Activated CD4-positive, alpha-beta T cell treated with anti-CD3 and anti-CD28 coated beads, Interleukin-2, amount 10 ng/mL, durations not matched to agents 24 days and 14 days (primary cell): ENCODE results near the gene CYB5R2. TPM values are rescaled to one million over a fixed set of nuclear protein-coding genes. Genes with fewer than 3 reads are reported as not detected.

Experiments used
- DNase-seq: peaks from one replicate; pipeline ENCODE4 v3.0.0; 2022
- H3K27ac Mint-ChIP-seq: one replicate; pipeline ENCODE4 v1.8.0; 2022; ENCODE audit warnings: mild to moderate bottlenecking, mixed read lengths
- H3K27me3 Mint-ChIP-seq: one replicate; pipeline ENCODE4 v1.8.0; 2022; ENCODE audit warnings: mixed read lengths
- H3K36me3 Mint-ChIP-seq: one replicate; pipeline ENCODE4 v1.8.0; 2022; ENCODE audit warnings: low read depth, mild to moderate bottlenecking, mixed read lengths
- H3K4me1 Mint-ChIP-seq: one replicate; pipeline ENCODE4 v1.8.0; 2021; ENCODE audit warnings: mixed read lengths
- H3K4me3 Mint-ChIP-seq: one replicate; pipeline ENCODE4 v1.8.0; 2022; ENCODE audit warnings: mild to moderate bottlenecking, moderate library complexity, mixed read lengths
- H3K9me3 Mint-ChIP-seq: one replicate; pipeline ENCODE4 v1.8.0; 2021; ENCODE audit warnings: mixed read lengths
- intact Hi-C: fragments of 100-400 bp; cut with micrococcal nuclease; formaldehyde crosslinking; loops from one replicate; pipeline ENCODE4 v1.15.1; 2023
- total RNA-seq: library from RNA; stranded (reverse); gene quantifications from 2 replicates; pipeline ENCODE4 v1.2.3, GENCODE V29; 2022

CYB5R2 gene
- total RNA-seq, 1 donor from 2014 or later = 3.6 TPM

DNA sequence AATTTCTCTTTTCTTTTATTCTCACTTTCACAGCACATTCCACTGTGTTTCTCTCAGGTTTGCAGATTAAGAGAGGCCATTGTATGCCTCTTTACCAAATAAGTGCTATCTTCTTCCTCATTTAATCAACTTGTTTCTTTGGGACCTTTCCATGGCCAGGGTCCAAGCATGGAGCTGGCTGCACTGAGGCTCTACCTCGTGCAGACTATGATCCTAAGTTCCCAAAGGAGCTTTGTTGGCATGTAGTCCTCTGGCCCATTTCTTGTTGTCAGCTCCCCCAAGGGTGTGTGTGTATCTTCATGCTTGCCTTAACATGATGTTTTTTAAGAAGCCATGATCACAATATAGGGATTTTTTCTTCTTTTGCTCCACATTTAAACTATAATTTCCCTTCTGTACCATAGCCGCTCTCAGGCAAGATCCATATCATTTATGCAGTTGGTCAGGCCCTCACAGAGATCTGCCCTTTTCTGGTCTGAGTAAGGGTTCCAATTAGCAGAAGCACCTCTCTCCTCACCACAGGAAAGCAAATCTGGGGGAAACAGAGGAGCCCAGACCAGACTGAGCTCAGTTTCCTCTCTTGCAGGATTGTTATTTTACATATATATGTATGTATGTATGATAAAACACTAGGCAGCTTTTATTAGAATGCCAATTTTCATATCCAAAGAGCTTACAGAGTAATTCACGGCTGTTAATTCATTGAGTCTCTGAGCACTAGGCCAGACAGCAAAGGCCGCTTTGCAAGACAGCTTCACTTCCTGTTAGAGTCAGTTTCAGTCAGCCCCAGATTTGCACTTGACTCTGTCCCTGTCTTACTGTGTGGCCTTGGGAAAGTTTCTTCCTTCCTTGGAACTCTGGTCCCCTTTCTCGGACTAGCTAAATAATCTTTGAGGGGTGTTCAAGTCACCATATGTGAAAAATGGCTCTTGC is 34.3 kb downstream of the CYB5R2 start:
- H3K27ac Mint-ChIP-seq = no peak overlapping the region
- no peak overlapping the region for H3K4me3 Mint-ChIP-seq

DNA sequence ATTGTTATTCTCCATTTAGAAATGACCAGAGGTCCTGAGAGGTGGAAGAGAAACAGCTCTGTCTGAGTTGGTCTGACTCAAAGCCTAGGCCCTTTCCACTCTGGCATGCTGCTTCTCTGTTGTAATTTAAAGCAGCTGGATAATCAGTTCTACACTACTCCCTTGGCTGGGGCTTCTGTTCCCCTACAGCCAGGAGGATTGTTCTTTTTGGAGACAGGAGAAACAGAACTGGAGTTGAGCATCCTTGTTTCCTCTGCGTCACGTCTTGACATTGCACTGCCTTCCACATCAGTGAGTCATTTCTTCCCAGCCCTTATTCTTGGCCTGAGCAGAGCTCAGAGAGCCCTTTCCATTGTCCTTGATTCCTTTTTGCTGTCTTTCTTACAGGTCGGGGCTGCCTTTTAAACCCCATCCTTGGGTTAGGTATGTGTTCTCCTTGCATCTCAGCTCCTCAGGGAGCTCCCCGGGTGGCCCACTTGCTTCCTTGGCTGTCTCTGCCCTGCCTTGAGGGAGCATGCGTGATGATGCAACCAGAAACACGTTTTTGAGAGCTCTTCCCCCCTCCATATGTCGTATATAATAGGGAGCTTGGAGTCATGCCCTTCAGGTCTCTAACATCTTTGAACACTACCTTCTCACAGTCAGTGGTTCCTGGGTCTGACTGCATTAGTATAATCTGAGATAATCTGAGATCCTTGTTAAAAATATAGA is 35.7 kb downstream of the CYB5R2 start:
- Mint-ChIP-seq H3K27ac (no peak overlapping the region), H3K9me3 (no peaks in the 10 kb centered on the region), H3K4me3 (no peak overlapping the region), H3K36me3 (no peaks in the 10 kb centered on the region), H3K27me3 (no peaks in the 10 kb centered on the region), H3K4me1 (no peaks in the 10 kb centered on the region)
- intact Hi-C loops = no loop called here
- no peak for DNase-seq

More for the DNA sequence above, 34.3 kb downstream of the CYB5R2 start:
- Mint-ChIP-seq H3K36me3 (no peaks in the 10 kb centered on the region), H3K9me3 (no peaks in the 10 kb centered on the region), H3K27me3 (no peaks in the 10 kb centered on the region), H3K4me1 (no peaks in the 10 kb centered on the region)
- intact Hi-C loops = no loop called here
- no peak for DNase-seq

DNA sequence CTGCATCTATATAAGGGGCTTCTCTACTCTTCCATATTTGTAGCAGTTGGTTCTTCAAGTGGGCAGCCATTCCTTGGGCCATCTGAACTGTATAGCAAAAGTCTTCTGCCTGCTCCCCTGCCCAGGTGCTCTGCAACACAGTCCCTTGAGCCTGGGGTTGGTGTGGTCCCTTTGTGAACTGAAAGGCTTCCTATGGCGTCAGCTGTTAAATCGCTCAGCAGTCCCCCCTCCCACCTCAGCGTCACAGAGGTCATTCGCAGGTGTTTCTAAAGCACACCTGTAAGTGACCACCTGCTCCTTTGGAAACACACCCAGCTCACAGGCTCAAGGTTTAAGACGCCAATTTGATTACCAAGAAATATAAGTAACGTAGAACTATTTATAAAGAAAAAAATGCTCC is 37.0 kb downstream of the CYB5R2 start:
- no peak overlapping the region for H3K27ac Mint-ChIP-seq
- H3K27me3 Mint-ChIP-seq = no peaks in the 10 kb centered on the region
- intact Hi-C loops = no loop called here
- no peak overlapping the region for H3K4me3 Mint-ChIP-seq
- H3K36me3 Mint-ChIP-seq = no peaks in the 10 kb centered on the region
- DNase-seq = no peak
- no peaks in the 10 kb centered on the region for H3K4me1 Mint-ChIP-seq
- no peaks in the 10 kb centered on the region for H3K9me3 Mint-ChIP-seq

DNA sequence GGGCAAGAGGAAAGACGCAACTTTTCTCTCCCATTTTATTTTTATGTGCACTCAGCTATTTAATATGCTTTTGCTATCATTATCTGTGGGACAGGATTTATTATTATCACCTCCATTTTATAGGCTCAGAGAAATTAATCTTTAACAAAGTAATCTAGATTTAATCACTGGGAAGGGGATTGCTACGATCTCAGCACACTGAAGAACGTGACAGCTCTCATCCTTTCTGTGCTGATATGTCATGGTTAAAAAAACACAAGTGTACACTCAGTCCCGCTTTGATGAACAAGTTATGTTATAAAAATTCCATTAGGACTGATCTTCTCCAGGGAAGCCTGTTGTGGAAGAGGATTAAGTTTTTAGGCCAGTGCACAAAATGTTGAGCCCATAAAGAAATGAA is 37.6 kb downstream of the CYB5R2 start:
- no peak for DNase-seq
- H3K9me3 Mint-ChIP-seq = no peaks in the 10 kb centered on the region
- no peak overlapping the region for H3K27ac Mint-ChIP-seq

DNA sequence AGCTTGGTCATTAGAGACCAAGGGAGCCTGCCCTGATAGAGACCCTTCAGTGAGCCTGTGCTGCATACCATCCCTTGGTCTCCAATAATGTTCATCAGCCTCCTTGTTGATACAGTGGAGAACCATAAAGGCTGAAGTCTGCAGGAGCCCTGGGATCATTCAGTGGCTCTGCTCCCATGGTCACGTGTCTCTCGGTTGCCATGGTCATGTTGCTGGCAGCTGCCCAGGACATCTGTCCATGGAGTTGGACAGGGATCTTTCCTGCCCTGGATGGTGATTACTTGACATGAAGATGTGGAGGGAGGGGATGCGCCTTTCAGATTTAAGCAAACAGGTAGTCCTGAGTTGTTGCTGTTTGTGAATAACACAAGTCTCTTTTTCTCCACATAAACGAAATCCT is 38.2 kb downstream of the CYB5R2 start:
- no peak for DNase-seq
- no peak overlapping the region for H3K27ac Mint-ChIP-seq
- no peaks in the 10 kb centered on the region for H3K4me1 Mint-ChIP-seq
- intact Hi-C loops = no loop called here
- H3K4me3 Mint-ChIP-seq = no peak overlapping the region
- no peaks in the 10 kb centered on the region for H3K36me3 Mint-ChIP-seq
- no peaks in the 10 kb centered on the region for H3K27me3 Mint-ChIP-seq
- H3K9me3 Mint-ChIP-seq = no peaks in the 10 kb centered on the region

More for the DNA sequence above, 37.6 kb downstream of the CYB5R2 start:
- intact Hi-C loops = no loop called here
- Mint-ChIP-seq H3K4me1 (no peaks in the 10 kb centered on the region), H3K4me3 (no peak overlapping the region), H3K36me3 (no peaks in the 10 kb centered on the region), H3K27me3 (no peaks in the 10 kb centered on the region)

DNA sequence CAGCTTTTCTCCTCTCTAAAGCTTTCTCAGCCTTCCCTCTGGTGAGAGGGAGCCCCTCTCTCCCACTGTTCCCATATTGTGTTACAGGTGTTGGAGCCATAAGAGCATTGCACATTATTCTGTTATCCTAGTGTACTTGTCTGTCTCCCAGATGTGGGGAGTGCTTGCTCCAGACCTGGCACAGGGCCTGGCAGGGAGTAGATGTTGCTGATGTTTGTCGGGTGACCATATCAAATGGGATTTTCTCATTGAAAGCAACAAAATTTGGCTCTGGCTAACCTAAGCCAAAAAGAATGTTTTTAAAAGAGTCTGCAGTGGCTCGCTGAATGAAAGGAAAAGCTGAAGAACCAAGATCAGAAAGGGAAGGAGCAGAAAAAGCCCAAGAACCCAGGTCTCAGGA is 41.1 kb downstream of the CYB5R2 start:
- H3K36me3 Mint-ChIP-seq = no peaks in the 10 kb centered on the region
- H3K27ac Mint-ChIP-seq = no peak overlapping the region
- DNase-seq = no peak
- intact Hi-C loops = no loop called here
- no peaks in the 10 kb centered on the region for H3K27me3 Mint-ChIP-seq
- H3K4me1 Mint-ChIP-seq = no peaks in the 10 kb centered on the region
- no peak overlapping the region for H3K4me3 Mint-ChIP-seq
- H3K9me3 Mint-ChIP-seq = no peaks in the 10 kb centered on the region

DNA sequence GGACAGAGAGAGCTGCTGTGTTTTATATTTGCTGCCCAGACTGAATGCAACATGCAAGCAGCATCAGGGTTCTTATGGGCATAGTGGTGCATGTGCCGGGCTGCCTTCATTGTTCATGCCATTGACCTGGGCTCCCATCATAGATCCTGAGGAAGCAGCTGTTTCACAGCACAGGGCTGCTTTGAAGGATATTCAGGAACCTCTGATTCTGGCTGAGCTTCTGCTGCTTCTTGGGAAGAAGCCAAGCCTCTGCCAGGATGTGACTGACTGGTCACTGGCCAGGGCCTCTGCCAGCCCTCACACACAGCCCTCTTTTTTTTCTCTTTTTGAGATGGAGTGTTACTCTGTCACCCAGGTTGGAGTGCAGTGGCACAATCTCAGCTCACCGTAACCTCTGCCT is 43.3 kb downstream of the CYB5R2 start:
- H3K27me3 Mint-ChIP-seq = no peaks in the 10 kb centered on the region
- intact Hi-C loops = no loop called here
- H3K4me3 Mint-ChIP-seq = no peak overlapping the region
- no peak for DNase-seq
- no peaks in the 10 kb centered on the region for H3K4me1 Mint-ChIP-seq
- H3K9me3 Mint-ChIP-seq = no peaks in the 10 kb centered on the region
- no peaks in the 10 kb centered on the region for H3K36me3 Mint-ChIP-seq
- H3K27ac Mint-ChIP-seq = no peak overlapping the region

DNA sequence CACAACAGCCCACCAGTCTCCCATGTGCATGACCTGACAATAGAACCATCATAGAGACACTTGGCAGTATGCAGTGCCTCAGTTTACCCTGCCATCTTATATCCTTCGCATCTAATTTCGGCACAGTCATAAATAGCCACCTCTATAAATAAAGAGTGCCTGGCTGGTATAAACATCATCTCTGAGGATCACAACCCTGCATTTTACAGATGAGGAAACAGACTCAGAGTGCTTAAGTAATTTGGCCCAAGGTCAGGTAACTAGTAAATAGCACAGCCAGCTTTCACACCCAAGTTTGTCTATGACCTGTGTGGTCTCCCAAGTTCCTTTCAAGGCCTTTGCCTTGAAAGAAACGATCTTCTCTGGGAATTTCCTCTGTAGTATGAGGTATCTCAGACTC is 44.6 kb downstream of the CYB5R2 start:
- intact Hi-C loops = no loop called here
- H3K36me3 Mint-ChIP-seq = no peaks in the 10 kb centered on the region
- H3K27me3 Mint-ChIP-seq = no peaks in the 10 kb centered on the region
- no peaks in the 10 kb centered on the region for H3K4me1 Mint-ChIP-seq
- no peak overlapping the region for H3K27ac Mint-ChIP-seq
- no peak overlapping the region for H3K4me3 Mint-ChIP-seq
- no peaks in the 10 kb centered on the region for H3K9me3 Mint-ChIP-seq
- no peak for DNase-seq

DNA sequence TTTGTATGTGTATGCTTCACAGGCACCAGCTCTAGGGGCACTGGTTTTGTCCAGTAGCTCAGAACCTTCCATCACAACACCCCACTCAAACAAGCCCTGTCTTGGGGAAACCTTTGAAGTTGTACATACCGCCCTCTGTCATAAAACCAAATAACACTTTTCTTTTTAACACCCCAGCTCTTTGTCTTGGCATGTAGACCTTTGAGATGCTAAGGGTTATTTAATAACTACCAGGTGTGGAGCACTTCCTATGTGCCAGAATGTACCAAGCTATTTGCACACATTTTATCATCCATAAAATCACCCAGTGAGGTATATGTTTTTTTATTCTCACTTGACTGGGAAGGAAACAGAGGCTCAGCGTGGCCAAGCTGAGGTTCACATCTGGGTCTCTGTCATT is 50.6 kb downstream of the CYB5R2 start:
- intact Hi-C loops = no loop called here
- no peaks in the 10 kb centered on the region for H3K9me3 Mint-ChIP-seq

DNA sequence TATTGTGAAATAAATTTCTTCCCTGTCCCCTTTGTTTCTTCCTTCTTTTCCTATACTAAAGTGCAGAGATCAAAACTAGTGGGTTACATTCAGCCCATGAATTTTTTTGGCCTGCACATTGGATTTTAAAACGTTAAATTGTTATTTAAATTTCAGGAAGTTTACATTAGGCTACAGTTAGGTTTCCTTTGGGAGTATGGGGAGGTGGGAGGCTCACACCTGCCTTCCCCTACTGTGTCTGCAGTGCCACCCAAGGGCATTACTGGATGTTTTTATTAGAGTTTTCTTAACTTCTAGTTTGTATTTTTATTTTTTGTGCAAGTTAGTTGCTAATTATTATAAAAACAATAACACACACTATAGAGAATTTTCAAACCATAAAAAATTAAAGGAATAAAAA is 51.7 kb downstream of the CYB5R2 start:
- no peaks in the 10 kb centered on the region for H3K9me3 Mint-ChIP-seq
- no peaks in the 10 kb centered on the region for H3K27me3 Mint-ChIP-seq
- no peaks in the 10 kb centered on the region for H3K4me1 Mint-ChIP-seq
- H3K36me3 Mint-ChIP-seq = no peaks in the 10 kb centered on the region
- no peak overlapping the region for H3K27ac Mint-ChIP-seq
- no peak overlapping the region for H3K4me3 Mint-ChIP-seq
- intact Hi-C loops = no loop called here
- DNase-seq = no peak

More for the DNA sequence above, 50.6 kb downstream of the CYB5R2 start:
- H3K4me1 Mint-ChIP-seq = no peaks in the 10 kb centered on the region
- no peak for DNase-seq
- H3K27me3 Mint-ChIP-seq = no peaks in the 10 kb centered on the region
- no peak overlapping the region for H3K27ac Mint-ChIP-seq
- no peak overlapping the region for H3K4me3 Mint-ChIP-seq
- no peaks in the 10 kb centered on the region for H3K36me3 Mint-ChIP-seq

DNA sequence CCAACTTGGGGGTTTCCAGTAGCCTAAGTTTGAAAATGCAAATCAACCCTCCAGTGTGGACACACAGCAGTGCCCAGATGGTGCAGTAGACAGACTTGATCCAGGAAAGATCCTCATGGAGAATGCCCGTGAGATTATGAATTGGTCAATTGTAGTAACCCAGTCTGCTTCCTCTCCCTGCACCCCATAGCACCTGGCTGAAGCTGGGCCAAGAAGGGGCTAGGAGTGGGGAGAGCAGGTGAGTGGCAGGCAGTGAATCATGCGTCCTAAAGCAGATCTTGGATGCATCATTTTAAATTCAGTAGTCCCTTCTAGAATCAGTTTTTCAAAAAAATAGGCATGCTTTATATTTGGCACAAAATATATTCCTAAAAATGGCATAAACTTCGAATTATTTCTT is 52.2 kb downstream of the CYB5R2 start:
- Mint-ChIP-seq H3K4me1 (no peaks in the 10 kb centered on the region), H3K36me3 (no peaks in the 10 kb centered on the region), H3K4me3 (no peak overlapping the region), H3K9me3 (no peaks in the 10 kb centered on the region), H3K27me3 (no peaks in the 10 kb centered on the region), H3K27ac (no peak overlapping the region)
- intact Hi-C loops = no loop called here
- no peak for DNase-seq

DNA sequence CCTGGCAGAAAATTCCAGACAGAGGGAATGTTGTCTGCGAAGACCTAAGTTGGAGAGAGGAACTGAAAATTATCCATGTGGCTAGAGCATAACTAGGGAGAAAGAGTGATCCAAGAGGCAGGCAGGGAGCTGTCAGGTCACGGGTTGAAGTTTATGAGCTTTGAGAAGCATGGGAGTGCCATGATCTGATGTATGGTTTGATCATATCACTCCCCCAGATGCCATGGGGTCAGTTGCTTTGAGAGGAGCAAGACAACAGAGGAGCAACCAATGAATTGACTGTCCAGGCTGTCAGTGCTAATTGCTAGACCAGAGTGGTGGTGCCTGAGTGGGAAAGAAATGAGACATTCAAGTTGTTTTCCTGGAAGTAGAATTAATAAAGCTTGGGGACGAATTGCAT is 54.0 kb downstream of the CYB5R2 start:
- intact Hi-C loops = no loop called here
- no peaks in the 10 kb centered on the region for H3K36me3 Mint-ChIP-seq

DNA sequence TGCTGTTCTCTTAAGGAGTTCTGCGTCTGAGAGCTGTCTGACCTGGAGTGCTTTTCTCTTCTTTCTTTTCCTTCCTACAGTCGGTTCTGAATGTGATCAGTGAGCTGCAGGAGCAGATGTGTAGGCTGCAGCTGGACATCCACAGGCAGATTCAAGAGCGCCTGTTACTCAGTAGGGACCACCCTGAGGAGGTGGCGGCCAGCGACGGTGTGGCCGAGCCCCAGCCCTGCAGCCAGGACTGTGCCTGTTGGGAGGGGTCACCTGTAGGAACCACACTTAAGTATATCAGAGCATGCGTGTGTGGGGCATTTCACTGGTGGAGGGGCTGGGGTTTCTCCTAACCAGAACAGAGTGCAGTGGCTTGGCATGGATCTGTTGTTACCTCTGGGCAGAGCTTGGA is 56.3 kb downstream of the CYB5R2 start:
- no peaks in the 10 kb centered on the region for H3K36me3 Mint-ChIP-seq
- no peak overlapping the region for H3K4me3 Mint-ChIP-seq
- H3K27me3 Mint-ChIP-seq = no peaks in the 10 kb centered on the region
- H3K27ac Mint-ChIP-seq = no peak overlapping the region
- no peaks in the 10 kb centered on the region for H3K4me1 Mint-ChIP-seq
- no peak for DNase-seq
- no peaks in the 10 kb centered on the region for H3K9me3 Mint-ChIP-seq
- intact Hi-C loops = no loop called here

More for the DNA sequence above, 54.0 kb downstream of the CYB5R2 start:
- Mint-ChIP-seq H3K4me3 (no peak overlapping the region), H3K4me1 (no peaks in the 10 kb centered on the region), H3K27me3 (no peaks in the 10 kb centered on the region), H3K9me3 (no peaks in the 10 kb centered on the region), H3K27ac (no peak overlapping the region)
- DNase-seq = no peak
